Endothelial cell of umbilical vein (primary cell): Measurements from ENCODE around the gene JAKMIP1. TPM values are rescaled to one million over a fixed set of nuclear protein-coding genes. Genes with fewer than 3 reads are reported as not detected.

Experiments
- BruUV-seq: library from RNA; stranded (reverse); fragments of 400-500 nt; replicated peaks from 2 replicates; lab custom pipeline; 2021; lab: Mats Ljungman, UMichigan
- CTCF ChIA-PET: fragments of 300-600, 350-600 bp; sonication (Branson Sonifier 250); formaldehyde crosslinking; loops from one replicate; lab custom pipeline; 2021; ENCODE audit warnings: antibody characterized with exemption, inconsistent platforms; lab: Charles Lee
- POLR2A ChIA-PET: fragments of 300-600, 350-600 bp; sonication (Branson Sonifier 250); formaldehyde crosslinking; loops from one replicate; lab custom pipeline; 2021; ENCODE audit warnings: antibody characterized with exemption, inconsistent platforms; lab: Charles Lee
- DNase-seq: peaks from one replicate; pipeline ENCODE4 v3.0.0-alpha.2; 2011; ENCODE audit warnings: low read depth, low spot score
- FAIRE-seq: peaks from 2 replicates; lab custom pipeline; 2011; peaks lifted over from hg19 to GRCh38; lab: Jason Lieb, UNC
- H2AFZ ChIP-seq: 2 replicates; pipeline ENCODE4 v1.6.0; 2012; ENCODE audit warnings: low read depth, low read length, control low read depth, inconsistent platforms
- H3K27ac ChIP-seq: 2 replicates; pipeline ENCODE4 v1.5.1; 2011; ENCODE audit warnings: low read depth, mild to moderate bottlenecking, control low read depth, low read length, moderate library complexity; ENCODE audit not compliant: insufficient read depth
- H3K27me3 ChIP-seq, 2 experiments: 2 replicates each; pipeline versions ENCODE4 v1.6.0 to v1.6.1; 2011; ENCODE audit warnings: low read length in 2 of 2, mixed read lengths in 1 of 2; ENCODE audit not compliant: control insufficient read depth in 2 of 2, insufficient read depth in 2 of 2
- H3K36me3 ChIP-seq, 2 experiments: 2 replicates in 1 of 2; 3 replicates in 1 of 2; pipeline ENCODE4 v1.5.1; 2011; ENCODE audit warnings: low read length in 2 of 2, mild to moderate bottlenecking in 1 of 2, moderate library complexity in 1 of 2; ENCODE audit not compliant: control insufficient read depth in 2 of 2, insufficient read depth in 2 of 2; ENCODE audit errors: extremely low read depth in 1 of 2
- H3K4me1 ChIP-seq: 3 replicates; pipeline ENCODE4 v1.5.1; 2011; ENCODE audit warnings: mild to moderate bottlenecking, low read length; ENCODE audit not compliant: control insufficient read depth, insufficient read depth; ENCODE audit errors: extremely low read depth
- H3K4me2 ChIP-seq: 2 replicates; pipeline ENCODE4 v1.6.1; 2011; ENCODE audit warnings: low read length, control low read depth, mixed read lengths; ENCODE audit not compliant: insufficient read depth
- H3K4me3 ChIP-seq, 3 experiments: fragments of 200-600 bp in 1 of 3; sonication (generic), shearing (Covaris generic) in 1 of 3; replicated peaks in 1 of 3; 2 replicates each; pipeline ENCODE4 v1.5.1; 2011 to 2016; ENCODE audit warnings: control low read depth in 3 of 3, low read length in 3 of 3, mild to moderate bottlenecking in 2 of 3, inconsistent platforms in 1 of 3, low read depth in 1 of 3, moderate library complexity in 1 of 3; ENCODE audit not compliant: insufficient read depth in 1 of 3
- H3K79me2 ChIP-seq: 2 replicates; pipeline ENCODE4 v1.6.0; 2012; ENCODE audit warnings: low read length, inconsistent platforms; ENCODE audit not compliant: control insufficient read depth, insufficient read depth
- H3K9ac ChIP-seq: replicated peaks from 2 replicates; pipeline ENCODE3; 2011; ENCODE audit warnings: low read length, control low read depth; ENCODE audit not compliant: insufficient read depth; ENCODE audit errors: extremely low read depth
- H3K9me1 ChIP-seq: replicated peaks from 3 replicates; pipeline ENCODE4 v1.6.0; 2011; ENCODE audit warnings: mild to moderate bottlenecking, low read length; ENCODE audit not compliant: control insufficient read depth, insufficient read depth; ENCODE audit errors: extremely low read depth
- H3K9me3 ChIP-seq: replicated peaks from 2 replicates; pipeline ENCODE4 v1.5.1; 2012; ENCODE audit warnings: low read length, inconsistent platforms; ENCODE audit not compliant: control insufficient read depth, insufficient read depth
- H4K20me1 ChIP-seq: replicated peaks from 2 replicates; pipeline ENCODE3; 2011; ENCODE audit warnings: mild to moderate bottlenecking, low read length; ENCODE audit not compliant: control insufficient read depth, insufficient read depth; ENCODE audit errors: extremely low read depth
- CTCF ChIP-seq, 2 donors: IDR thresholded peaks; 1 replicate in 1 of 2; 2 replicates in 1 of 2; pipeline ENCODE4 v1.5.1; 2011; ENCODE audit warnings: low read length in 2 of 2, mild to moderate bottlenecking in 2 of 2, moderate library complexity in 2 of 2, control low read depth in 1 of 2, inconsistent platforms in 1 of 2, low read depth in 1 of 2; ENCODE audit not compliant: insufficient read depth in 1 of 2; ENCODE audit errors: extremely low read depth in 1 of 2
- EZH2 ChIP-seq: IDR thresholded peaks from 2 replicates; pipeline ENCODE4 v1.6.1; 2012; ENCODE audit warnings: borderline replicate concordance, low read depth, mild to moderate bottlenecking, moderate library complexity, low read length, inconsistent platforms; ENCODE audit not compliant: severe bottlenecking
- FOS ChIP-seq: IDR thresholded peaks from 2 replicates; pipeline ENCODE4 v1.6.1; 2011; ENCODE audit warnings: mild to moderate bottlenecking, low read length, moderate library complexity, borderline replicate concordance; ENCODE audit not compliant: insufficient read depth
- GATA2 ChIP-seq: IDR thresholded peaks from 2 replicates; pipeline ENCODE4 v1.7.0; 2011; ENCODE audit warnings: low read depth, mild to moderate bottlenecking, moderate library complexity, mixed read lengths, low read length; ENCODE audit not compliant: insufficient read length, insufficient read depth
- JUN ChIP-seq: IDR thresholded peaks from 2 replicates; pipeline ENCODE4 v1.6.1; 2011; ENCODE audit warnings: borderline replicate concordance, low read depth; ENCODE audit not compliant: insufficient read length, insufficient read depth
- MAX ChIP-seq: IDR thresholded peaks from 2 replicates; pipeline ENCODE4 v1.6.1; 2011; ENCODE audit not compliant: insufficient read depth, insufficient read length
- MYC ChIP-seq: IDR thresholded peaks from one replicate; pipeline ENCODE4 v1.6.1; 2011; ENCODE audit warnings: mild to moderate bottlenecking, low read depth, low read length
- POLR2A ChIP-seq: IDR thresholded peaks from 2 replicates; pipeline ENCODE4 v1.6.1; 2012; ENCODE audit warnings: low read depth, mild to moderate bottlenecking, control low read depth, low read length
- POLR2AphosphoS5 ChIP-seq: IDR thresholded peaks from 2 replicates; pipeline ENCODE4 v1.6.1; 2012; ENCODE audit warnings: low read depth, mild to moderate bottlenecking, control low read depth, low read length, moderate library complexity; ENCODE audit not compliant: insufficient read depth
- dilution Hi-C: fragments of 300-500 bp; cut with MboI; formaldehyde crosslinking; loops from one replicate; pipeline ENCODE4 v1.15.0; 2019; ENCODE audit warnings: low sequenced_read_pairs; ENCODE audit not compliant: extremely low pct_ligation_motif_present
- intact Hi-C: fragments of 100-400 bp; cut with micrococcal nuclease; formaldehyde crosslinking; loops from one replicate; pipeline ENCODE4 v1.10.0; 2022
- polyA plus RNA-seq, 4 experiments: library from polyadenylated mRNA; depleted of rRNA in 3 of 4; stranded (reverse) in 3 of 4; unstranded in 1 of 4; fragments of >200 nt; gene quantifications; 2 replicates each; pipeline versions ENCODE4 v1.2.1 to v1.2.3, GENCODE V29; 2011 to 2012; ENCODE audit warnings: missing spikeins in 1 of 4
- total RNA-seq: library from RNA; stranded (reverse); gene quantifications from 2 replicates; pipeline ENCODE4 v1.2.3, GENCODE V29; 2021

Gene JAKMIP1
- total and polyA plus RNA-seq, 2 donors (not counting 3 experiments of a cell fraction or from before 2014, with no cell fraction given), result not detected

DNA sequence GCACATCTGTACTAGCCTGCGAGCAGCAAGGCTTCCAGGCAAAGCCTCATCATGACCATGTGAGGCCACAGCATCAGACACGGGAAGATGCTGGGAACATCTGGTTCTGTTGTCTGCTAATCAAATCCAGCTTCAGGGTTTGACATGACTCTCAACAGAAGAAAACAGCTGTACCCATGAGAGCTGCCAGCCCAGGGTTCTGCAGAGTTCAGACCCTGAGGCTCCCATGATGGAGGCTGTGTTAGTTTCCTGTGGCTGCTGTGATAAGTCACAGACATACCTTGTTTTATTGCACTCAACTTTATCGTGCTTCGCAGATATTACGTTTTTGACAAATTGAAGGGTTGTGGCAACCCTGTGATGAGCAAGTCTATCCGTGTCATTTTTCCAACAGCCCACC lies 37.5 kb downstream of the JAKMIP1 start:
- CTCF ChIA-PET, result no interaction called here
- FAIRE-seq, result no peak
- intact Hi-C loops, result no loop called here

DNA sequence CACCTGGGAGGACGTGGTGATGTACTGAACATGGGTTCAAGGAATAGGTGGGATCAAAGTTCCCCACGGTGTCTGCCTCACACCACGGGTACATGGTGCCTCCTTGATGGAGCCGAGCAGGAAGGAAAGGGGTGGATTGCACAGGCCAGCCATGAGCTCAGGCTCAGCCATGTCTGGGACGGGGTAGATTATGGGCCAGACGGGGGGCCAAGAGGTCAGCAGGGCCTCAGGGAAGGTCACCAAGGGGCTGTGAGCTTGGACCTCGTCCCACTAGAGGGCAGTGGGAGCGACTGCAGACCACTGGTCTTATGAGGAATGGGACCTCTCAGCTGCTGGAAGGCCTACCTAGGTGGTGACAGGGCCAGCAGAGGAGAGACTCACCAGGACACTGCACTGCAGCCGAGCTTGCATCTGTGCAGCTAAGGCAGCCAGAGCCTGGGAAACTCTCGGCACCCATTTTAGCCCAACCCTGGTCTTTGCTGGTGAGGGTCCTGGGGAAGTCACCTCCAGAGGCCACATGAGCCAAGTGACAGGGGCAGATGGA lies 38.4 kb downstream of the JAKMIP1 start:
- FAIRE-seq, result no peak
- POLR2A ChIA-PET, result no interaction called here

More for the DNA sequence above, 37.5 kb downstream of the JAKMIP1 start:
- POLR2A ChIA-PET, result no interaction called here
- dilution Hi-C loops, result no loop called here
- Histone ChIP-seq H3K36me3 (no peaks in the 10 kb centered on the region), H3K4me1 (no peaks in the 10 kb centered on the region), H3K9me1 (no peaks in the 10 kb centered on the region), H3K27ac (no peak overlapping the region), H3K27me3 (no peaks in the 10 kb centered on the region), H4K20me1 (no peaks in the 10 kb centered on the region), H3K9me3 (peaks cover 10% of the 10 kb centered on the region), H3K4me2 (no peak overlapping the region), H3K79me2 (no peaks in the 10 kb centered on the region), H3K9ac (no peak overlapping the region), H2AFZ (no peak overlapping the region), H3K4me3 (no peak overlapping the region)
- no TSS peak for BruUV-seq
- no peak for DNase-seq
- TF ChIP-seq MAX, result no peak
- no peak for TF ChIP-seq GATA2
- no peak for TF ChIP-seq POLR2AphosphoS5
- TF ChIP-seq MYC, result no peak
- no peak for TF ChIP-seq FOS
- TF ChIP-seq EZH2, result no peak
- TF ChIP-seq POLR2A, result no peak
- TF ChIP-seq JUN, result no peak

More for the DNA sequence above, 38.4 kb downstream of the JAKMIP1 start:
- Histone ChIP-seq H3K9me1 (no peaks in the 10 kb centered on the region), H3K79me2 (no peaks in the 10 kb centered on the region), H3K9ac (no peak overlapping the region), H3K4me2 (no peak overlapping the region), H3K36me3 (no peaks in the 10 kb centered on the region), H3K27ac (no peak overlapping the region), H3K4me1 (no peaks in the 10 kb centered on the region), H4K20me1 (no peaks in the 10 kb centered on the region), H3K27me3 (no peaks in the 10 kb centered on the region), H3K4me3 (no peak overlapping the region), H2AFZ (no peak overlapping the region), H3K9me3 (peaks cover 10% of the 10 kb centered on the region)
- intact Hi-C loops, result no loop called here
- CTCF ChIA-PET, result no interaction called here
- no peak for DNase-seq
- no peak for TF ChIP-seq CTCF (IDR thresholded peaks at IDR 0.05; ENCODE audit: extremely low read depth in 1 of 2, insufficient read depth in 1 of 2, low read depth in 1 of 2, low read length in 2 of 2)
- no peak for TF ChIP-seq MYC
- TF ChIP-seq POLR2AphosphoS5, result no peak
- TF ChIP-seq EZH2, result no peak
- no peak for TF ChIP-seq JUN
- no peak for TF ChIP-seq POLR2A
- TF ChIP-seq GATA2, result no peak
- TF ChIP-seq FOS, result no peak
- TF ChIP-seq MAX, result no peak
- no TSS peak for BruUV-seq
- dilution Hi-C loops, result no loop called here
